Measurements from ENCODE around the gene BLOC1S3. TPM values are rescaled to one million over a fixed set of nuclear protein-coding genes. Genes with fewer than 3 reads are reported as not detected.
A peak's percentile ranks its signal among the peaks of the same experiment; 100 is the strongest.

Gene BLOC1S3
- total and polyA plus RNA-seq, 2 of the 13 experiments (the other 11 are each of a cell fraction or from before 2014, with no cell fraction given): 4.3 to 4.8 TPM

DNA sequence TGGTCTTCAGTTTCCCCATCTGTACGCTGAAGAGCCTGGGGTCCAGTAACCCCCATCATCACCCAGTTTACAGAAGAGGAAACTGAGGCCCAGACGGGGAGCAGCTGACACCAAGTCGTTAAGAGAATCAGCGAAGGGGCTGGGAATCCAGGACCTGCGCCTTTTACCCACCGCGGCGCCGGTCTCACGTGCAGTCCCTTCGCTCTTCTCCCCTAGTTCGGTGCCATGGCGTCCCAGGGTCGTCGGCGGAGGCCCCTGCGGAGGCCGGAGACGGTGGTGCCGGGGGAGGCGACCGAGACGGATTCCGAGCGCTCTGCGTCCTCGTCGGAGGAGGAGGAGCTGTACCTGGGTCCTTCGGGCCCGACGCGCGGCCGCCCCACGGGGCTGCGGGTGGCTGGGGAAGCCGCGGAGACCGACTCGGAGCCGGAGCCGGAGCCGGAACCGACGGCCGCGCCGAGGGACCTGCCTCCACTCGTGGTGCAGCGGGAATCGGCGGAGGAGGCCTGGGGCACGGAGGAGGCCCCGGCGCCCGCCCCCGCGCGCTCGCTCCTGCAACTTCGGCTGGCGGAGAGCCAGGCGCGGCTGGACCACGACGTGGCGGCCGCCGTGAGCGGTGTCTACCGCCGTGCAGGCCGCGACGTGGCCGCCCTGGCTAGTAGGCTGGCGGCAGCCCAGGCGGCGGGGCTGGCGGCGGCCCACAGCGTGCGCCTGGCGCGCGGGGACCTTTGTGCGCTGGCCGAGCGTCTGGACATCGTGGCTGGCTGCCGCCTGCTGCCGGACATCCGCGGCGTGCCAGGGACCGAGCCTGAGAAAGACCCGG lies 698 bp downstream of the BLOC1S3 start (continued):
- TF ChIP-seq, protein P1, sequence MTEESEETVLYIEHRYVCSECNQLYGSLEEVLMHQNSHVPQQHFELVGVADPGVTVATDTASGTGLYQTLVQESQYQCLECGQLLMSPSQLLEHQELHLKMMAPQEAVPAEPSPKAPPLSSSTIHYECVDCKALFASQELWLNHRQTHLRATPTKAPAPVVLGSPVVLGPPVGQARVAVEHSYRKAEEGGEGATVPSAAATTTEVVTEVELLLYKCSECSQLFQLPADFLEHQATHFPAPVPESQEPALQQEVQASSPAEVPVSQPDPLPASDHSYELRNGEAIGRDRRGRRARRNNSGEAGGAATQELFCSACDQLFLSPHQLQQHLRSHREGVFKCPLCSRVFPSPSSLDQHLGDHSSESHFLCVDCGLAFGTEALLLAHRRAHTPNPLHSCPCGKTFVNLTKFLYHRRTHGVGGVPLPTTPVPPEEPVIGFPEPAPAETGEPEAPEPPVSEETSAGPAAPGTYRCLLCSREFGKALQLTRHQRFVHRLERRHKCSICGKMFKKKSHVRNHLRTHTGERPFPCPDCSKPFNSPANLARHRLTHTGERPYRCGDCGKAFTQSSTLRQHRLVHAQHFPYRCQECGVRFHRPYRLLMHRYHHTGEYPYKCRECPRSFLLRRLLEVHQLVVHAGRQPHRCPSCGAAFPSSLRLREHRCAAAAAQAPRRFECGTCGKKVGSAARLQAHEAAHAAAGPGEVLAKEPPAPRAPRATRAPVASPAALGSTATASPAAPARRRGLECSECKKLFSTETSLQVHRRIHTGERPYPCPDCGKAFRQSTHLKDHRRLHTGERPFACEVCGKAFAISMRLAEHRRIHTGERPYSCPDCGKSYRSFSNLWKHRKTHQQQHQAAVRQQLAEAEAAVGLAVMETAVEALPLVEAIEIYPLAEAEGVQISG (CRISPR knock-in tag; IDR thresholded peaks at IDR 0.05): no peak; the same call in 1 of the 2 replicates
- no peak for TF ChIP-seq GATAD1 (CRISPR knock-in tag; IDR thresholded peaks at IDR 0.05)
- no peak for TF ChIP-seq ZNF282 (IDR thresholded peaks at IDR 0.05; ENCODE audit: partially characterized antibody)
- TF ChIP-seq IRX3 (CRISPR knock-in tag; IDR thresholded peaks at IDR 0.05; ENCODE audit: borderline replicate concordance, low read depth): no peak
- TF ChIP-seq KAT8 (CRISPR knock-in tag; IDR thresholded peaks at IDR 0.05): no peak
- TF ChIP-seq, protein P2, sequence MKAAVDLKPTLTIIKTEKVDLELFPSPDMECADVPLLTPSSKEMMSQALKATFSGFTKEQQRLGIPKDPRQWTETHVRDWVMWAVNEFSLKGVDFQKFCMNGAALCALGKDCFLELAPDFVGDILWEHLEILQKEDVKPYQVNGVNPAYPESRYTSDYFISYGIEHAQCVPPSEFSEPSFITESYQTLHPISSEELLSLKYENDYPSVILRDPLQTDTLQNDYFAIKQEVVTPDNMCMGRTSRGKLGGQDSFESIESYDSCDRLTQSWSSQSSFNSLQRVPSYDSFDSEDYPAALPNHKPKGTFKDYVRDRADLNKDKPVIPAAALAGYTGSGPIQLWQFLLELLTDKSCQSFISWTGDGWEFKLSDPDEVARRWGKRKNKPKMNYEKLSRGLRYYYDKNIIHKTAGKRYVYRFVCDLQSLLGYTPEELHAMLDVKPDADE (CRISPR knock-in tag; IDR thresholded peaks at IDR 0.05): no peak
- 0 out of 2 replicates have a peak, but pooled peaks have one; percentile 29 for TF ChIP-seq NR1H2 (CRISPR knock-in tag; IDR thresholded peaks at IDR 0.05; ENCODE audit: borderline replicate concordance, low read depth)
- TF ChIP-seq, protein P3, sequence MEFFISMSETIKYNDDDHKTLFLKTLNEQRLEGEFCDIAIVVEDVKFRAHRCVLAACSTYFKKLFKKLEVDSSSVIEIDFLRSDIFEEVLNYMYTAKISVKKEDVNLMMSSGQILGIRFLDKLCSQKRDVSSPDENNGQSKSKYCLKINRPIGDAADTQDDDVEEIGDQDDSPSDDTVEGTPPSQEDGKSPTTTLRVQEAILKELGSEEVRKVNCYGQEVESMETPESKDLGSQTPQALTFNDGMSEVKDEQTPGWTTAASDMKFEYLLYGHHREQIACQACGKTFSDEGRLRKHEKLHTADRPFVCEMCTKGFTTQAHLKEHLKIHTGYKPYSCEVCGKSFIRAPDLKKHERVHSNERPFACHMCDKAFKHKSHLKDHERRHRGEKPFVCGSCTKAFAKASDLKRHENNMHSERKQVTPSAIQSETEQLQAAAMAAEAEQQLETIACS (CRISPR knock-in tag; IDR thresholded peaks at IDR 0.05): no peak
- no peak for TF ChIP-seq GMEB2 (CRISPR knock-in tag; IDR thresholded peaks at IDR 0.05; ENCODE audit: low read depth)
- TF ChIP-seq, protein P4, sequence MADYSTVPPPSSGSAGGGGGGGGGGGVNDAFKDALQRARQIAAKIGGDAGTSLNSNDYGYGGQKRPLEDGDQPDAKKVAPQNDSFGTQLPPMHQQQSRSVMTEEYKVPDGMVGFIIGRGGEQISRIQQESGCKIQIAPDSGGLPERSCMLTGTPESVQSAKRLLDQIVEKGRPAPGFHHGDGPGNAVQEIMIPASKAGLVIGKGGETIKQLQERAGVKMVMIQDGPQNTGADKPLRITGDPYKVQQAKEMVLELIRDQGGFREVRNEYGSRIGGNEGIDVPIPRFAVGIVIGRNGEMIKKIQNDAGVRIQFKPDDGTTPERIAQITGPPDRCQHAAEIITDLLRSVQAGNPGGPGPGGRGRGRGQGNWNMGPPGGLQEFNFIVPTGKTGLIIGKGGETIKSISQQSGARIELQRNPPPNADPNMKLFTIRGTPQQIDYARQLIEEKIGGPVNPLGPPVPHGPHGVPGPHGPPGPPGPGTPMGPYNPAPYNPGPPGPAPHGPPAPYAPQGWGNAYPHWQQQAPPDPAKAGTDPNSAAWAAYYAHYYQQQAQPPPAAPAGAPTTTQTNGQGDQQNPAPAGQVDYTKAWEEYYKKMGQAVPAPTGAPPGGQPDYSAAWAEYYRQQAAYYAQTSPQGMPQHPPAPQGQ (CRISPR knock-in tag; IDR thresholded peaks at IDR 0.05; ENCODE audit: borderline replicate concordance): no peak
- no peak for TF ChIP-seq PAF1 (CRISPR knock-in tag; IDR thresholded peaks at IDR 0.05)
- TF ChIP-seq, protein P5, sequence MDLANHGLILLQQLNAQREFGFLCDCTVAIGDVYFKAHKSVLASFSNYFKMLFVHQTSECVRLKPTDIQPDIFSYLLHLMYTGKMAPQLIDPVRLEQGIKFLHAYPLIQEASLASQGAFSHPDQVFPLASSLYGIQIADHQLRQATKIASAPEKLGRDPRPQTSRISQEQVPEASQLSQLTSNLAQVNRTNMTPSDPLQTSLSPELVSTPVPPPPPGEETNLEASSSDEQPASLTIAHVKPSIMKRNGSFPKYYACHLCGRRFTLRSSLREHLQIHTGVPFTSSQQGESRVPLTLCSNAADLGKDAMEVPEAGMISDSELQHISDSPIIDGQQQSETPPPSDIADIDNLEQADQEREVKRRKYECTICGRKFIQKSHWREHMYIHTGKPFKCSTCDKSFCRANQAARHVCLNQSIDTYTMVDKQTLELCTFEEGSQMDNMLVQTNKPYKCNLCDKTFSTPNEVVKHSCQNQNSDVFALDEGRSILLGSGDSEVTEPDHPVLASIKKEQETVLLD (CRISPR knock-in tag; IDR thresholded peaks at IDR 0.05; ENCODE audit: low read depth): no peak; the same call in 1 of the 2 replicates
- TF ChIP-seq NR2C2 (CRISPR knock-in tag; IDR thresholded peaks at IDR 0.05; ENCODE audit: borderline replicate concordance): no peak
- no peak for TF ChIP-seq ZNF792 (CRISPR knock-in tag; IDR thresholded peaks at IDR 0.05)
- no peak for TF ChIP-seq ARNTL (CRISPR knock-in tag; IDR thresholded peaks at IDR 0.05)
- TF ChIP-seq ZNF260 (CRISPR knock-in tag; IDR thresholded peaks at IDR 0.05; ENCODE audit: borderline replicate concordance, low read depth): no peak

Data from HepG2 (cell line).